Caco-2 (cell line): ENCODE measurements around the gene ALDH4A1. TPM values are rescaled to one million over a fixed set of nuclear protein-coding genes. Genes with fewer than 3 reads are reported as not detected.

ENCODE experiments used
- BruUV-seq: library from RNA; stranded (reverse); fragments of 400-500 nt; replicated peaks from 2 replicates; lab custom pipeline; 2021; lab: Mats Ljungman, UMichigan
- CTCF ChIA-PET: fragments of 300-600 bp; sonication (Branson Sonifier 250); formaldehyde crosslinking; loops from one replicate; lab custom pipeline; 2022; ENCODE audit warnings: antibody characterized with exemption; lab: Charles Lee
- POLR2A ChIA-PET: fragments of 300-600 bp; sonication (Branson Sonifier 250); formaldehyde crosslinking; loops from one replicate; lab custom pipeline; 2022; ENCODE audit warnings: antibody characterized with exemption; lab: Charles Lee
- DNase-seq, 2 experiments: peaks; one replicate each; pipeline versions ENCODE4 v3.0.0 to v3.0.0-alpha.2; 2020 to 2022
- H3K27me3 ChIP-seq: replicated peaks from 2 replicates; pipeline ENCODE4 v1.6.0; 2011; ENCODE audit warnings: low read length; ENCODE audit not compliant: control insufficient read depth, insufficient read depth
- H3K36me3 ChIP-seq: 2 replicates; pipeline ENCODE4 v1.5.1; 2011; ENCODE audit warnings: low read length; ENCODE audit not compliant: control insufficient read depth, insufficient read depth
- H3K4me1 ChIP-seq: fragments of 250-450 bp; sonication (Bioruptor Pico); 2 replicates; pipeline ENCODE4 v1.5.1; 2020; ENCODE audit warnings: mild to moderate bottlenecking
- H3K4me3 ChIP-seq: 2 replicates; pipeline ENCODE4 v1.5.1; 2011; ENCODE audit warnings: low read depth, mild to moderate bottlenecking, control low read depth, low read length
- H3K9me3 ChIP-seq: fragments of 250-450 bp; sonication (Bioruptor Pico); 2 replicates; pipeline ENCODE4 v1.5.1; 2020; ENCODE audit warnings: mild to moderate bottlenecking, moderate library complexity
- H3K27ac Mint-ChIP-seq: one replicate; pipeline ENCODE4 v1.8.0; 2022; ENCODE audit warnings: mixed read lengths; ENCODE audit not compliant: unreplicated experiment
- H3K27me3 Mint-ChIP-seq: one replicate; pipeline ENCODE4 v1.8.0; 2022; ENCODE audit warnings: mixed read lengths; ENCODE audit not compliant: insufficient read depth, unreplicated experiment
- H3K36me3 Mint-ChIP-seq: one replicate; pipeline ENCODE4 v1.8.0; 2022; ENCODE audit warnings: mild to moderate bottlenecking, mixed read lengths; ENCODE audit not compliant: insufficient read depth, unreplicated experiment
- H3K4me1 Mint-ChIP-seq: one replicate; pipeline ENCODE4 v1.8.0; 2022; ENCODE audit warnings: low read depth, mixed read lengths; ENCODE audit not compliant: unreplicated experiment
- H3K4me3 Mint-ChIP-seq: one replicate; pipeline ENCODE4 v1.8.0; 2022; ENCODE audit warnings: mild to moderate bottlenecking, moderate library complexity, mixed read lengths; ENCODE audit not compliant: unreplicated experiment
- H3K9me3 Mint-ChIP-seq: one replicate; pipeline ENCODE4 v1.8.0; 2022; ENCODE audit warnings: mixed read lengths; ENCODE audit not compliant: unreplicated experiment
- intact Hi-C: fragments of 100-400 bp; cut with micrococcal nuclease; formaldehyde crosslinking; loops from one replicate; pipeline ENCODE4 v1.10.0; 2022; ENCODE audit not compliant: unreplicated experiment
- total RNA-seq: library from RNA; stranded (reverse); gene quantifications from 2 replicates; pipeline ENCODE4 v1.2.3, GENCODE V29; 2022
- TF ChIP-seq, protein P1 (sequence below), 2 experiments: fragments of 200-600 bp in 1 of 2; IDR thresholded peaks; 1 replicate in 1 of 2; 2 replicates in 1 of 2; pipeline versions ENCODE4 v1.5.1 to v1.8.0; 2011 to 2022; ENCODE audit warnings: antibody characterized with exemption in 1 of 2, control low read depth in 1 of 2, inconsistent platforms in 1 of 2, low read depth in 1 of 2, low read length in 1 of 2, mild to moderate bottlenecking in 1 of 2, moderate library complexity in 1 of 2; ENCODE audit not compliant: insufficient read depth in 1 of 2, severe bottlenecking in 1 of 2, unreplicated experiment in 1 of 2

Gene ALDH4A1
- total RNA-seq, 1 experiment from 2014 or later, result 18.0 TPM

- peaks cover 35% of the 10 kb centered on the region for H3K4me1 ChIP-seq
- peaks cover 5% of the 10 kb centered on the region for H3K36me3 Mint-ChIP-seq
- POLR2A ChIA-PET, result no interaction called here
Measured at GRCh38 chr1:18951416-18951815, 49.1 kb upstream of the ALDH4A1 start.

DNA sequence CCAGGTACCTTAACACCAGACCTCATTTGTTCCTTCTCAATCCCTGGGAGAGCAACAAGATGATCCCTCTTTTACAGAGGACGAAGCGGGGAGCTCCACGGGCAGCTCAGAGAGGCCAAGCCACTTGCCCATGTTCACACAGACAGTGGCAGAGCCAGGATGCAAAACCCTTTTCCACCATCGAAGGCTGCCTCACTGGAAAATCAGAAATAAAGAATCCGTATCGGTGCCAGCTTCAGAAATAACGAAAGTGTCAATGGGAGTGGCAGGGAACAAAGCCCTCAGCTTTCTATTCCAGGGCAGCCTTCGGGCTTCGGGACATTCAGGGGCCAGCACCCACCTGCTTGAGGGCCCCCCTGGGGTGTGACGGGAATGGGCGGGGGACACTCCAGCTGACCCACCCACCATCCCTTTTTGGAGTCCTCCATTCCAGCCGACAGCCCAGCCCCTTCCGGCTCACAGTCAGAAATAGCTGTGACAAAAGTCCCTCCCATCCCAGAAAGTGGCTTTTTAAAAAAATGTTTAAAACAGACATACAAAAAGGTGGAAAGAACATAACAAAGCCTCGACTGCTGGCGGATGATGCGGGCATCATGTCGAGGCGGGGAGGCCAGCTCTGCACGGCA is 48.2 kb upstream of the ALDH4A1 start:
- Histone ChIP-seq H3K36me3 (no peaks in the 10 kb centered on the region), H3K27me3 (no peaks in the 10 kb centered on the region), H3K4me1 (peaks cover 35% of the 10 kb centered on the region), H3K4me3 (no peak overlapping the region), H3K9me3 (no peaks in the 10 kb centered on the region)
- no peak overlapping the region for H3K4me3 Mint-ChIP-seq
- H3K27ac Mint-ChIP-seq, result peak overlapping the region; percentile 61
- H3K36me3 Mint-ChIP-seq, result peaks cover 5% of the 10 kb centered on the region
- DNase-seq, result no peak
- intact Hi-C loops, result no loop called here
- POLR2A ChIA-PET, result no interaction called here
- H3K4me1 Mint-ChIP-seq, result peaks cover 18% of the 10 kb centered on the region
- CTCF ChIA-PET, result interaction anchor here (0.6 kb wide), 1 partner anchor 28 kb away, joined by 3 read pairs; no protein-coding TSS in a partner anchor
- TF ChIP-seq, protein P1, sequence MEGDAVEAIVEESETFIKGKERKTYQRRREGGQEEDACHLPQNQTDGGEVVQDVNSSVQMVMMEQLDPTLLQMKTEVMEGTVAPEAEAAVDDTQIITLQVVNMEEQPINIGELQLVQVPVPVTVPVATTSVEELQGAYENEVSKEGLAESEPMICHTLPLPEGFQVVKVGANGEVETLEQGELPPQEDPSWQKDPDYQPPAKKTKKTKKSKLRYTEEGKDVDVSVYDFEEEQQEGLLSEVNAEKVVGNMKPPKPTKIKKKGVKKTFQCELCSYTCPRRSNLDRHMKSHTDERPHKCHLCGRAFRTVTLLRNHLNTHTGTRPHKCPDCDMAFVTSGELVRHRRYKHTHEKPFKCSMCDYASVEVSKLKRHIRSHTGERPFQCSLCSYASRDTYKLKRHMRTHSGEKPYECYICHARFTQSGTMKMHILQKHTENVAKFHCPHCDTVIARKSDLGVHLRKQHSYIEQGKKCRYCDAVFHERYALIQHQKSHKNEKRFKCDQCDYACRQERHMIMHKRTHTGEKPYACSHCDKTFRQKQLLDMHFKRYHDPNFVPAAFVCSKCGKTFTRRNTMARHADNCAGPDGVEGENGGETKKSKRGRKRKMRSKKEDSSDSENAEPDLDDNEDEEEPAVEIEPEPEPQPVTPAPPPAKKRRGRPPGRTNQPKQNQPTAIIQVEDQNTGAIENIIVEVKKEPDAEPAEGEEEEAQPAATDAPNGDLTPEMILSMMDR (IDR thresholded peaks at IDR 0.05; ENCODE audit: insufficient read depth in 1 of 2, low read depth in 1 of 2, low read length in 1 of 2, severe bottlenecking in 1 of 2, unreplicated experiment in 1 of 2), result no peak
- BruUV-seq, result no TSS peak
- H3K27me3 Mint-ChIP-seq, result no peaks in the 10 kb centered on the region
- H3K9me3 Mint-ChIP-seq, result no peaks in the 10 kb centered on the region

More at GRCh38 chr1:18951416-18951815, 49.1 kb upstream of the ALDH4A1 start:
- Histone ChIP-seq H3K36me3 (no peaks in the 10 kb centered on the region), H3K4me3 (no peak overlapping the region), H3K9me3 (no peaks in the 10 kb centered on the region), H3K27me3 (no peaks in the 10 kb centered on the region)
- Mint-ChIP-seq H3K9me3 (no peaks in the 10 kb centered on the region), H3K4me1 (peaks cover 14% of the 10 kb centered on the region), H3K4me3 (no peak overlapping the region), H3K27me3 (no peaks in the 10 kb centered on the region), H3K27ac (no peak overlapping the region)
- intact Hi-C loops, result no loop called here
- CTCF ChIA-PET, result no interaction called here
- TF ChIP-seq, protein P1 (IDR thresholded peaks at IDR 0.05; ENCODE audit: insufficient read depth in 1 of 2, low read depth in 1 of 2, low read length in 1 of 2, severe bottlenecking in 1 of 2, unreplicated experiment in 1 of 2), result no peak
- no peak for DNase-seq
- BruUV-seq, result no TSS peak

- H3K27me3 Mint-ChIP-seq, result no peaks in the 10 kb centered on the region
- DNase-seq, result no peak
- no TSS peak for BruUV-seq
- H3K27ac Mint-ChIP-seq, result peak overlapping the region; percentile 61
- Histone ChIP-seq H3K9me3 (no peaks in the 10 kb centered on the region), H3K27me3 (no peaks in the 10 kb centered on the region), H3K36me3 (no peaks in the 10 kb centered on the region), H3K4me1 (peaks cover 35% of the 10 kb centered on the region), H3K4me3 (no peak overlapping the region)
- POLR2A ChIA-PET, result interaction anchor here (0.8 kb wide), 1 partner anchor 21 kb away, joined by 5 read pairs; no protein-coding TSS in a partner anchor
- peaks cover 25% of the 10 kb centered on the region for H3K4me1 Mint-ChIP-seq
- CTCF ChIA-PET, result interaction anchor here (0.6 kb wide), 1 partner anchor 13 kb away, joined by 3 read pairs; no protein-coding TSS in a partner anchor
- H3K36me3 Mint-ChIP-seq, result peaks cover 5% of the 10 kb centered on the region
- H3K4me3 Mint-ChIP-seq, result no peak overlapping the region
- TF ChIP-seq, protein P1 (IDR thresholded peaks at IDR 0.05; ENCODE audit: insufficient read depth in 1 of 2, low read depth in 1 of 2, low read length in 1 of 2, severe bottlenecking in 1 of 2, unreplicated experiment in 1 of 2), result no peak
- intact Hi-C loops, result no loop called here
- no peaks in the 10 kb centered on the region for H3K9me3 Mint-ChIP-seq
Measured at GRCh38 chr1:18949686-18950400, 47.5 kb upstream of the ALDH4A1 start.
